Activated CD4-positive, alpha-beta T cell treated with anti-CD3 and anti-CD28 coated beads, Interleukin-2, amount 10 ng/mL, durations not matched to agents 7 days and 5 days (primary cell): ENCODE results near the gene VMO1. TPM values are rescaled to one million over a fixed set of nuclear protein-coding genes. Genes with fewer than 3 reads are reported as not detected.

Source experiments
- CTCF ChIA-PET: fragments of 350-600 bp; sonication (Branson Sonifier 250); formaldehyde crosslinking; loops from one replicate; lab custom pipeline; 2021; ENCODE audit warnings: antibody characterized with exemption; lab: Charles Lee
- POLR2A ChIA-PET: fragments of 350-600 bp; sonication (Branson Sonifier 250); formaldehyde crosslinking; loops from one replicate; lab custom pipeline; 2021; ENCODE audit warnings: antibody characterized with exemption; lab: Charles Lee
- DNase-seq: peaks from one replicate; pipeline ENCODE4 v3.0.0-alpha.2; 2020
- H3K27ac Mint-ChIP-seq: one replicate; pipeline ENCODE4 v1.8.0; 2021; ENCODE audit warnings: mild to moderate bottlenecking, moderate library complexity, mixed read lengths
- H3K27me3 Mint-ChIP-seq: one replicate; pipeline ENCODE4 v1.8.0; 2021; ENCODE audit warnings: mixed read lengths
- H3K36me3 Mint-ChIP-seq: one replicate; pipeline ENCODE4 v1.8.0; 2021; ENCODE audit warnings: low read depth, mixed read lengths
- H3K4me1 Mint-ChIP-seq: one replicate; pipeline ENCODE4 v1.8.0; 2021; ENCODE audit warnings: mixed read lengths
- H3K4me3 Mint-ChIP-seq: one replicate; pipeline ENCODE4 v1.8.0; 2021; ENCODE audit warnings: mild to moderate bottlenecking, moderate library complexity, mixed read lengths
- H3K9me3 Mint-ChIP-seq: one replicate; pipeline ENCODE4 v1.8.0; 2021; ENCODE audit warnings: mixed read lengths
- total RNA-seq, 2 experiments: library from RNA; stranded (reverse); gene quantifications; one replicate each; pipeline ENCODE4 v1.2.3, GENCODE V29; 2021

The VMO1 gene
- total RNA-seq, 2 experiments from 2014 or later = 0.32 TPM; not detected in 1

DNA sequence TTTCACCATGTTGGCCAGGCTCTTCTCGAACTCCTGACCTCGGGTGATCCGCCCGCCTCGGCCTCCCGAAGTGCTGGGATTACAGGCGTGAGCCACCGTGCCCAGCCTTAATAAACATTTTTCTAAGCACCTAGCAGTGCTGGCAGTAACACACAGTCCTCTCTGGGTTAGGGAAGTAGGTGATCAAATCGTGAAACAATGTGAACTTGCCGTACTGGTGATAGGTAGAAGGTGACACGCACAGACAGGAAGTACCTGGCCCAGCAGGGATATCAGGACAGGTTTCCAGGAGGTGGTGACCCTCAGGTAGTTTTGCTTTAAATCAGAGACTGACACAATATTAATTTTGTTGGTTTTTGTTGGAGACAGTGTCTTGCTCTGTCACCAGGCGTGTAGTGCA lies 25.3 kb upstream of the VMO1 start:
- no peak overlapping the region for H3K27ac Mint-ChIP-seq
- no peak overlapping the region for H3K4me3 Mint-ChIP-seq
- CTCF ChIA-PET = no interaction called here
- H3K4me1 Mint-ChIP-seq = peaks cover 16% of the 10 kb centered on the region
- no peaks in the 10 kb centered on the region for H3K27me3 Mint-ChIP-seq
- peaks cover 5% of the 10 kb centered on the region for H3K36me3 Mint-ChIP-seq
- POLR2A ChIA-PET = no interaction called here
- no peak for DNase-seq
- H3K9me3 Mint-ChIP-seq = peaks cover 2% of the 10 kb centered on the region

- no peak for DNase-seq
- H3K4me3 Mint-ChIP-seq = no peak overlapping the region
- ChIA-PET CTCF (interaction anchor here (0.6 kb wide), 1 partner anchor 9 kb away, joined by 3 read pairs; no protein-coding TSS in a partner anchor), POLR2A (no interaction called here)
- no peaks in the 10 kb centered on the region for H3K9me3 Mint-ChIP-seq
- peaks cover 22% of the 10 kb centered on the region for H3K4me1 Mint-ChIP-seq
- H3K27me3 Mint-ChIP-seq = no peaks in the 10 kb centered on the region
- no peak overlapping the region for H3K27ac Mint-ChIP-seq
- H3K36me3 Mint-ChIP-seq = peaks cover 3% of the 10 kb centered on the region
Observed at GRCh38 chr17:4810696-4811290, 24.6 kb upstream of the VMO1 start.

DNA sequence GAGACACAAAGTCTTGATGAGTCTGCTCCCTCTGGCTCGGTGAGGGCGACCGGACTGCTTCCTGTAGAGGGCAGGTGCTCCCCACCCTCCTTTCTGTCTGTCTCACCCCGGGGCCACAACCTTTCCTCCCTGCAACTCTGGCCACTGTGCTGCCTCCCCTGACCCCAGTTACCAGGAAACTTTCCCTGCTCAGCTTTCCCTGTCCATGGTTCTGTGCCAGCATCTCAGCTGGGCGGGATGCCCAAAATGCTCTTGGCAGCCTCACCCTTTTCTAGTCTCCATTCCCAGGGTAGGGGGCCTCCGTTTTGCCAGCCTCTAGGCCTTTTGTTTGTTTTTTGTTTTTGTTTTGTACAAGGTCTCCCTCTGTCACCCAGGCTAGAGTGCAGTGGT lies 22.2 kb upstream of the VMO1 start:
- Mint-ChIP-seq H3K27me3 (no peaks in the 10 kb centered on the region), H3K4me3 (peak overlapping the region; percentile 75), H3K36me3 (peaks cover 3% of the 10 kb centered on the region), H3K9me3 (no peaks in the 10 kb centered on the region), H3K4me1 (peaks cover 22% of the 10 kb centered on the region), H3K27ac (no peak overlapping the region)
- POLR2A ChIA-PET = interaction anchor here (0.7 kb wide), 1 partner anchor 102 kb away, joined by 3 read pairs; no protein-coding TSS in a partner anchor
- CTCF ChIA-PET = interaction anchor here (0.7 to 3.3 kb wide), 5 partner anchors 7 to 30 kb away, joined by 3 to 20 read pairs (median 4); partner anchors contain the start of gene PSMB6
- no peak for DNase-seq

DNA sequence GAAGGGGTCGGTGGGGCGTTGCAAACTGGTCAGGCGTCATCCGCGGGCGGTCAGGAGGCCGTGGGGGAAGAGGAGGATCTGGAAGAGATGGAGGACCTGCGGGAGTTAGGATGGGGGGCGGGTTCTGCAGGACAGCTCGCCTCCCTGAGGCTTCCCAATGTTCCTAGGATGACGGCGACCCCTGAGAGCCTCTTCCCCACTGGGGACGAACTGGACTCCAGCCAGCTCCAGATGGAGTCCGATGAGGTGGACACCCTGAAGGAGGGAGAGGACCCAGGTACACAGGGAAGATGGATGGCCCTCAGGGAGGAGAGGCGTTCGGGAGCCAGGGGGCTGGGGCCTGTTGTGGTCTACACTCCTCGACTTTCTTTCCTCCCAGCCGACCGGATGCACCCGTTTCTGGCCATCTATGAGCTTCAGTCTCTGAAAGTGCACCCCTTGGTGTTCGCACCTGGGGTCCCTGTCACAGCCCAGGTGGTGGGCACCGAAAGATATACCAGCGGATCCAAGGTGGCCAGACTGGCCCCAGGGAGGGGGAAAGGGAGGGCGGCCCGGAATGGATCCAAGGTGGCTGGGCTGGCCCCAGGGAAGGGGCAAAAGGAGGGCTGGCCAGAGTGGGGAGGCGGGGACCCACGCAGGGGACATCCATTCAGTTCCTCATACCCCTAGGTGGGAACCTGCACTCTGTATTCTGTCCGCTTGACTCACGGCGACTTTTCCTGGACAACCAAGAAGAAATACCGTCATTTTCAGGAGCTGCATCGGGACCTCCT lies 21.6 kb upstream of the VMO1 start:
- peaks cover 22% of the 10 kb centered on the region for H3K4me1 Mint-ChIP-seq
- no peaks in the 10 kb centered on the region for H3K27me3 Mint-ChIP-seq
- H3K9me3 Mint-ChIP-seq = no peaks in the 10 kb centered on the region
- ChIA-PET POLR2A (interaction anchor here (0.7 to 0.9 kb wide), 2 partner anchors 12 to 102 kb away, joined by 3 read pairs; partner anchors contain the start of gene PSMB6), CTCF (interaction anchor here (0.7 to 3.3 kb wide), 5 partner anchors 8 to 30 kb away, joined by 3 to 20 read pairs (median 4); partner anchors contain the start of gene PSMB6)
- peaks cover 3% of the 10 kb centered on the region for H3K36me3 Mint-ChIP-seq
- H3K4me3 Mint-ChIP-seq = peak overlapping the region; percentile 75
- DNase-seq = no peak
- peak overlapping the region; percentile 75 for H3K27ac Mint-ChIP-seq

DNA sequence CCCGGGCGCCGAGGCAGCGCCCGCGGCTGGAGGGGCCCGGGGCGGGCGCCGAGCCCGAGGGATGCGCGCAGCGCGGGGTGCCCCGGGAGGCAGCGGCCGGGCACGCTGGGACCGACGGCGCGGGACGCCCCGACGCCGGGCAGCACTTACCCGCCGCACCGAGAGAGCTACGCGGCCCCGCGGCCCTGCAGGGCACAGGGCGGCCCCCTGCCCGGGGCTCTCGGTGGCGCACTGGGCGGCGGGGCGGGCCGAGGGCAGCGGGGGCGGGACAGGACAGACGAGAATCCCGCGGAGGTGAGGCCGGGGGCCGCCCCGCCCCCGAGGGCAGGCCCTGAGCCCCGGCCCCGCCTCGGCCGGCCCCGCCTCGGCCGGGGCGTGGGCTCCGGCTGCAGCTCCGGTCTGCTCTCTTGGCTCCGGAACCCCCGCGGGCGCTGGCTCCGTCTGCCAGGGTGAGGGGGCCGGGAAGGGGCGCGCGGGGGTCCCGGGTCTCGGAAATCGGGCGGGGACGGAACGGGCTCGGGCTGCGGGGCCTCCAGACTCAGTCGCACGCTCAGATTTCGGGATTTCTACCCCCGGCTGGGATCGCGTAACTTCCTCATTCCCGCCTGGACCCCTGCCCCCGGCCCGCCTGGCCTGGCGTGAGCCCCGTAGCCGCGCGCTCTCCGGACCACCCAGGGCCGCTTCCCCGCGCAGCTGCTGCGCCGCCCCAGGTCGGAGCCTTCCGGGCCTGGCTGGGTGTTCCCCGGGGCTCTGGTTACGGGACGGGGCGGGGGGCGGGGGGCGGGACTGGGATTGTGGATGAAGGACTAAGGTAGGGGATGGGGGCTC lies 20.8 kb upstream of the VMO1 start, which contains the start of gene PLD2:
PLD2 (plus strand) TSS at position 376 of the 828 bp plus-strand sequence. CDS start 621 bp downstream, outside the sequence.
- Mint-ChIP-seq H3K9me3 (no peaks in the 10 kb centered on the region), H3K27me3 (no peaks in the 10 kb centered on the region), H3K27ac (peak within 1 kb of the TSS; percentile 75), H3K4me3 (peak within 1 kb of the TSS; percentile 77), H3K4me1 (peaks cover 22% of the 10 kb centered on the region), H3K36me3 (peaks cover 3% of the 10 kb centered on the region)
- ChIA-PET POLR2A (interaction anchor here (0.8 to 0.9 kb wide), 2 partner anchors 11 to 103 kb away, joined by 3 read pairs; partner anchors contain the start of genes PELP1 and PSMB6), CTCF (interaction anchor here (0.6 to 3.3 kb wide), 4 partner anchors 11 to 86 kb away, joined by 3 to 20 read pairs (median 4); partner anchors contain the start of gene PSMB6)
- DNase-seq = peak; percentile 89

GRCh38 chr17:4806456-4806776 lies 20.3 kb upstream of the VMO1 start:
- CTCF ChIA-PET = interaction anchor here (0.6 to 3.3 kb wide), 3 partner anchors 16 to 85 kb away, joined by 3 to 20 read pairs (median 5); no protein-coding TSS in a partner anchor
- no peak for DNase-seq
- H3K9me3 Mint-ChIP-seq = no peaks in the 10 kb centered on the region
- H3K4me3 Mint-ChIP-seq = peak overlapping the region; percentile 77
- H3K36me3 Mint-ChIP-seq = peaks cover 3% of the 10 kb centered on the region
- peak overlapping the region; percentile 71 for H3K27ac Mint-ChIP-seq
- POLR2A ChIA-PET = interaction anchor here (0.8 kb wide), 1 partner anchor 102 kb away, joined by 3 read pairs; the partner anchor contains the start of gene PELP1
- no peaks in the 10 kb centered on the region for H3K27me3 Mint-ChIP-seq
- H3K4me1 Mint-ChIP-seq = peaks cover 22% of the 10 kb centered on the region

- Mint-ChIP-seq H3K36me3 (peaks cover 11% of the 10 kb centered on the region), H3K27ac (no peak within 1 kb of the TSS), H3K27me3 (no peaks in the 10 kb centered on the region), H3K4me3 (no peak within 1 kb of the TSS), H3K9me3 (no peaks in the 10 kb centered on the region), H3K4me1 (peaks cover 9% of the 10 kb centered on the region)
- ChIA-PET CTCF (interaction anchor here (0.8 kb wide), 1 partner anchor 12 kb away, joined by 3 read pairs; no protein-coding TSS in a partner anchor), POLR2A (no interaction called here)
- no peak for DNase-seq
Observed at GRCh38 chr17:4802228-4802627, 16.1 kb upstream of the VMO1 start, which contains the start of gene C17orf114. Gene C17orf114, minus strand, starts transcription at chr17:4802328.

- Mint-ChIP-seq H3K27ac (no peak overlapping the region), H3K27me3 (no peaks in the 10 kb centered on the region)
Observed at GRCh38 chr17:4800462-4801196, 14.5 kb upstream of the VMO1 start.

GRCh38 chr17:4796552-4796920 lies 10.4 kb upstream of the VMO1 start:
- Mint-ChIP-seq H3K27me3 (peaks cover 3% of the 10 kb centered on the region), H3K9me3 (no peaks in the 10 kb centered on the region), H3K36me3 (peaks cover 15% of the 10 kb centered on the region), H3K4me1 (peaks cover 20% of the 10 kb centered on the region), H3K4me3 (peak overlapping the region; percentile 99), H3K27ac (peak overlapping the region; percentile 96)
- no peak for DNase-seq
- POLR2A ChIA-PET = no interaction called here
- CTCF ChIA-PET = interaction anchor here (0.6 to 1.3 kb wide), 4 partner anchors 10 to 107 kb away, joined by 3 to 4 read pairs (median 3); partner anchors contain the start of gene CHRNE

More at GRCh38 chr17:4800462-4801196, 14.5 kb upstream of the VMO1 start:
- POLR2A ChIA-PET = no interaction called here
- peaks cover 15% of the 10 kb centered on the region for H3K36me3 Mint-ChIP-seq
- peaks cover 14% of the 10 kb centered on the region for H3K4me1 Mint-ChIP-seq
- no peaks in the 10 kb centered on the region for H3K9me3 Mint-ChIP-seq
- no peak overlapping the region for H3K4me3 Mint-ChIP-seq
- CTCF ChIA-PET = interaction anchor here (1.0 to 1.1 kb wide), 2 partner anchors 11 to 67 kb away, joined by 3 to 4 read pairs; no protein-coding TSS in a partner anchor
- no peak for DNase-seq

DNA sequence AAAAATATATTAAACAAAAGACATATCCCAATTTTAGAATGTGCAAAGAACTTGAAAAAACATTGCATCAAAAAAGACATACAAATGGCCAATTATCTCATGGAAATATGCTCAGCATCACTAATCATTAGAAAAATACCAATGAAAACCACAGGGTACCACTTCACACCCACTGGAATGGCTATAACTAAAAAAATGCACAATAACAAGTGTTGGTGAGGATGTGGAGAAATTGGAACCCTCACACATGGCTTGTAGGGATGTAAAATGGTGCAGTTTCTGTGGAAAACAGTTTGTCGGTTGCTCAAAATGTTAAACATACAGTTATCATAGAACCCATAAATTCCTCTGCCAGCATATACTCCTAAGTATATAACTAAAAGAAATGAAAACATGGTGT lies 9.0 kb upstream of the VMO1 start:
- peaks cover 15% of the 10 kb centered on the region for H3K36me3 Mint-ChIP-seq
- peak overlapping the region; percentile 99 for H3K4me3 Mint-ChIP-seq
- no peak for DNase-seq
- peaks cover 29% of the 10 kb centered on the region for H3K4me1 Mint-ChIP-seq
- H3K9me3 Mint-ChIP-seq = no peaks in the 10 kb centered on the region
- H3K27me3 Mint-ChIP-seq = peaks cover 3% of the 10 kb centered on the region
- POLR2A ChIA-PET = no interaction called here
- H3K27ac Mint-ChIP-seq = peak overlapping the region; percentile 96
- CTCF ChIA-PET = no interaction called here

DNA sequence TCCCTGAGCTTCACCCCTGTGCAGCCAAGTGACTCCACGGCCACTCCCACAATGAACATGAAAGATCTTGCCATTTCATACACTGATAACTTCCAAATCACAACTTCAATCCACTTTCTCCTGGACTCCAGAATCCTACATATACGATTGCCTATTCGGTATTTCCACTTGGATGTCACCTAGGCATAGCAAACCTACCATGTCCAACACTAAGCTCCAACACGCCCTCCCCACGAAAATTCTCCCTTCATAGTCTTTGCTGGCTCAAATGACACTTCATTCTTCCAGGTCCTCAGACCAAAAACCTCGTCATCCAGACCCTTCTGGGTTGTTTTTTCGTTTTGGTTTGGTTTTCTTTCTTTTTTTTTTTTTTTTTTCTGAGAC lies 4.5 kb upstream of the VMO1 start:
- Mint-ChIP-seq H3K27me3 (peaks cover 34% of the 10 kb centered on the region), H3K36me3 (no peaks in the 10 kb centered on the region), H3K4me3 (peak overlapping the region; percentile 81), H3K9me3 (no peaks in the 10 kb centered on the region), H3K4me1 (peaks cover 34% of the 10 kb centered on the region), H3K27ac (peak overlapping the region; percentile 92)
- no peak for DNase-seq
- POLR2A ChIA-PET = interaction anchor here (0.6 to 1.0 kb wide), 2 partner anchors 648 to 750 kb away, joined by 3 read pairs; partner anchors contain the start of genes CYB5D2 and ZZEF1
- CTCF ChIA-PET = interaction anchor here (1.0 to 2.4 kb wide), 25 partner anchors 9 to 224 kb away, joined by 3 to 20 read pairs (median 6); partner anchors contain the start of genes ARRB2, C17orf107, CHRNE and CXCL16
